IPS DF 6.9 (cell line): ENCODE results near the gene KLHL3.

Experiments
- DNase-seq: peaks from one replicate; pipeline ENCODE4 v3.0.0-alpha.2; 2013; ENCODE audit warnings: low read depth, low spot score
- H3K27ac ChIP-seq: one replicate; pipeline ENCODE4 v1.5.1; 2013; ENCODE audit warnings: low read length, control low read depth
- H3K27me3 ChIP-seq: 2 replicates; pipeline ENCODE4 v1.6.1; 2013; ENCODE audit warnings: mild to moderate bottlenecking, low read length; ENCODE audit not compliant: control insufficient read depth, insufficient read depth
- H3K36me3 ChIP-seq: 2 replicates; pipeline ENCODE4 v1.6.1; 2013; ENCODE audit warnings: low read length; ENCODE audit not compliant: control insufficient read depth, insufficient read depth
- H3K4me1 ChIP-seq: 2 replicates; pipeline ENCODE4 v1.6.1; 2013; ENCODE audit warnings: low read length; ENCODE audit not compliant: control insufficient read depth, insufficient read depth
- H3K4me3 ChIP-seq: 2 replicates; pipeline ENCODE4 v1.5.1; 2013; ENCODE audit warnings: mild to moderate bottlenecking, low read length
- H3K9me3 ChIP-seq: 2 replicates; pipeline ENCODE4 v1.6.1; 2013; ENCODE audit warnings: low read length, inconsistent platforms; ENCODE audit not compliant: control insufficient read depth, insufficient read depth
- WGBS: extraction: QIAGEN DNeasy Blood & Tissue Kit; methylation state at CpG from one replicate; pipeline ENCODE4 v1.1.7; 2013; ENCODE audit warnings: mixed read lengths, missing lambda C conversion rate; ENCODE audit not compliant: insufficient read length, insufficient coverage; 5-methylcytosine and 5-hydroxymethylcytosine counted together

KLHL3 gene

DNA sequence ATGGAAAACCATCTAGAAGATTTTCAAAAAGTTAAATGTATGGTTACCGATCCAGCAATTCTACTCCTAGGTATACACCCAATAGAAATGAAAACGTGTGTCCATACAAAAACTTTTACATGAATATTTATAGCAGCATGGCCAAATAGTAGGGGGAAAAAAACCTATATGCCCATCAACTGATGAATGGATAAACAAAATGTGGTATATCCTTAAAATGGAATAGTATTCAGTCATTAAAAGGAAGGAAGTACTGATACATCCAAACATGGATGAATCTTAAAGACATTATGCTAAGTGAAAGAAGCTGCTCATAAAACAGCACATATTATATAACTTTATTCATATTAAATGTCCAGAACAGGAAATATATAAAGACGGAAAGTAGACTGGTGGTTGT is 143.6 kb downstream of the KLHL3 start:
- Histone ChIP-seq H3K27ac (no peak overlapping the region), H3K27me3 (no peaks in the 10 kb centered on the region), H3K4me1 (no peaks in the 10 kb centered on the region), H3K36me3 (no peaks in the 10 kb centered on the region), H3K4me3 (no peak overlapping the region), H3K9me3 (no peaks in the 10 kb centered on the region)
- no peak for DNase-seq
- WGBS, result 100% methylated on average over 1 of the region's 3 CpGs

DNA sequence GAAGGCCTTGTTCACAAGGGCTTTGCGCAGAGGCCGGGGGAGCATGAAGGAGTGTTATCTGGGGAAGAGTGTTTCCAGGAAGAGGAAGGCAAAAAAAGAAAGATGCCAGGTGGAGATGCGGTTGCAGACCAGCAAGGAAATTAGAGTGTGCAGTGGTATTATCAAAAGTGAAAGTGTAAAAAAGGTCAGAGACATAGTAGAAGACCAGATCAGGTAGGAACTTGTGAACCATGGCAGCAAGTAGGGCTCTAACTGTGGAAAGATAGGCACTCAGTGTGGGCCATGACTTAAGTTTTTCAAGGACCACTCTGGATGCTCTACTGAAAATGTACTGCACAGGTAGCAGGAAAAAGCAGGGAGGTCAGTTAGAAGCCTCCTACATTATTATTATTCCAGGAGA is 146.7 kb downstream of the KLHL3 start:
- no CpG with 5 or more reads among the region's 3 CpGs for WGBS
- Histone ChIP-seq H3K27me3 (no peaks in the 10 kb centered on the region), H3K4me1 (no peaks in the 10 kb centered on the region), H3K36me3 (no peaks in the 10 kb centered on the region), H3K4me3 (no peak overlapping the region), H3K27ac (no peak overlapping the region), H3K9me3 (no peaks in the 10 kb centered on the region; the same call in 1 of the 2 replicates)
- DNase-seq, result no peak

DNA sequence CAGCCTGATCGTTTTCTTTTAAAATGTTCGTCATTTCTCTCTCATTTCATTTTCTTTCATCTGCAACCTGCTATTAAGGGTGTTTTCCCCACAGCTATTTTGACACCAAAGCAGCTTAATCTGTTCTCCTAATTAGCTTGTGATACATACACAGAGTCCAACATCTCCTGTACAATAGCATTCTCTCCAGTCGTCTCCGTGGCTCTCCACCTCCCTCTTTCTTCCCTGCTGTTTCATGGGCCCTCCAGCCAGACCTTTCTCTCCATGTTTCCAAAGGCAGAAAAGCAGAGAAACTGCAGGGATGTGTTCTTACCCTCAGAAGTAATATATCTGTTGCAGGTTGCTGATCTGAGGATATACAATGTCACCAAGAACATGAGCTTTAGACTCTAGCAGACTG is 148.0 kb downstream of the KLHL3 start:
- Histone ChIP-seq H3K27me3 (no peaks in the 10 kb centered on the region), H3K9me3 (no peaks in the 10 kb centered on the region; the same call in 1 of the 2 replicates), H3K27ac (no peak overlapping the region), H3K4me3 (no peak overlapping the region), H3K4me1 (no peaks in the 10 kb centered on the region), H3K36me3 (no peaks in the 10 kb centered on the region)
- no peak for DNase-seq
- no CpG with 5 or more reads among the region's 4 CpGs for WGBS

DNA sequence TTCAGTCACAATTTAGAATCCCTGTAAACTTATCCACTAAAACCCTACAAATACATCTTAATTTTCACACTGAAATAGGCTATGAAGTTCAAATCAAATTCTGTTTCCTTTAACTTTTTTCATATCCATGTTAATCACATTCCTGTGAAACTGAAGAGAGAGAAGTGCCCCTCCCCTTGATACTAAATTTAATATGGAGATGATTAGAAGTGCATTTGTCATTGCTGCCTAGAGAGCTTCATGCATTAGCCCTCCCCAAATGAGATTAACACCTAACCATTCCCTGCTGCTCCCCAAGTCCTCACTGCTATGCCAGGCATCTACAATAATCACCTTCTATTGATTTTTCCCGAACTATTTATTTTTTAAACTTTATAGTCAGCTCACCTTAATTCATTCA is 151.6 kb downstream of the KLHL3 start:
- no peak for DNase-seq
- Histone ChIP-seq H3K4me3 (no peak overlapping the region), H3K4me1 (no peaks in the 10 kb centered on the region), H3K9me3 (no peaks in the 10 kb centered on the region; the same call in 1 of the 2 replicates), H3K36me3 (no peaks in the 10 kb centered on the region), H3K27ac (no peak overlapping the region), H3K27me3 (no peaks in the 10 kb centered on the region)
- WGBS, result 100% methylated on average over 1 of the region's 1 CpG

DNA sequence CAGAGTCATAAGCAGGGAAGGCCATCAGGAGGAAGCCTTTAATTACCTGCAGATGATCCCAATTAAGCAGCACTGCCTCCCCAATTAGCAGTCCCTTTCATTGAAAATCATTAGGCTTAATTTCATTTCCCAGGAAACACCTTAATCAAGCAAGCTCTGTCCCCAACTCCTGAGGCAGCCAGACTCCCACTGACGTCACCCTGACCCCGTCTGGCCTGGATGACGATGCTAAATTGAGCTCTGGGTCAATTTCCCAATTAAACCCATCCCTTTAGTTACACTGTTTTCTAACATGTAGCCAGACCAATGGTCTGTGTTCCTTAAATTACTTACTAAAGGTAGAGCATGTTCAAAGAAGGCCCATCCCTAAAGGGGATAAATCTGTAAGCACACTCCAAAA is 152.8 kb downstream of the KLHL3 start:
- DNase-seq, result no peak
- Histone ChIP-seq H3K27ac (no peak overlapping the region), H3K4me3 (no peak overlapping the region), H3K4me1 (no peaks in the 10 kb centered on the region), H3K9me3 (no peaks in the 10 kb centered on the region; the same call in 1 of the 2 replicates), H3K36me3 (no peaks in the 10 kb centered on the region), H3K27me3 (no peaks in the 10 kb centered on the region)
- WGBS, result no CpG with 5 or more reads among the region's 3 CpGs

DNA sequence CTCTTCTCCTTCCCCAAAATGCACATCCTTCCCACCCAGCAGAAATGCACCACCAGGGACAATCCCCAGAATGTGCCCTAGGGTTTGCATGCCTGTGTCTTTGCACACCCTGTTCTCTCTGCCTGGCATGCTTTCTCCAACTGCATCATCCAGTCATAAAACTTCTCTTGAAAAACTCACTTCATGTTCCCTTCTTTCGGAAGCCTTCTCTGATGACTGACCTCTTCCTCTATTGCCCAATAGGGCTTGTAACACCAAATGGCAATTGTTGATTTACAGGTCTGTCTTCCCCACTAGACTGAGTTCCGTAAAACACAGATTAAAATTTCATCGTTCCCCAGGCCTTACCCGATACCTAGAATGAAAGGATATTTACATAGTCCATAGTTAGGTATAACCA is 153.7 kb downstream of the KLHL3 start:
- Histone ChIP-seq H3K27me3 (no peaks in the 10 kb centered on the region), H3K4me1 (no peaks in the 10 kb centered on the region), H3K36me3 (no peaks in the 10 kb centered on the region), H3K4me3 (no peak overlapping the region), H3K27ac (no peak overlapping the region), H3K9me3 (no peaks in the 10 kb centered on the region; the same call in 1 of the 2 replicates)
- WGBS, result no CpG with 5 or more reads among the region's 4 CpGs
- no peak for DNase-seq

DNA sequence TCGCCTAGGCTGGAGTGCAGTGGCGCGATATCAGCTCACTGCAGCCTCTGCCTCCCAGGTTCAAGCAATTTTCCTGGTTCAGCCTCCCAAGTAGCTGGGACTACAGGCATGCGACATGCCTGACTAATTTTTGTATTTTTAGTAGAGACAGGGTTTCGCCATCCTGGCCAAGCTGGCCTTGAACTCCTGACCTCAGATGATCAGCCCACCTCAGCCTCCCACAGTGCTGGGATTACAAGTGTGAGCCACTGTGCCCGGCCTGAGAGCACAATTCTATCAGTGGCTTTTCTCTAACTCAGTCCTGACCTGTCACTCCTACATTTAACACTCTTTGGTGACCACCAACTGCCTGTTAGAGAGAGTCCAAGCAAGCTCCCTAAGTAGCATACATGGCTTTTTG is 154.1 kb downstream of the KLHL3 start:
- Histone ChIP-seq H3K36me3 (no peaks in the 10 kb centered on the region), H3K9me3 (no peaks in the 10 kb centered on the region; the same call in 1 of the 2 replicates), H3K27ac (no peak overlapping the region), H3K27me3 (no peaks in the 10 kb centered on the region), H3K4me3 (no peak overlapping the region), H3K4me1 (no peaks in the 10 kb centered on the region)
- no peak for DNase-seq
- WGBS, result no CpG with 5 or more reads among the region's 6 CpGs

DNA sequence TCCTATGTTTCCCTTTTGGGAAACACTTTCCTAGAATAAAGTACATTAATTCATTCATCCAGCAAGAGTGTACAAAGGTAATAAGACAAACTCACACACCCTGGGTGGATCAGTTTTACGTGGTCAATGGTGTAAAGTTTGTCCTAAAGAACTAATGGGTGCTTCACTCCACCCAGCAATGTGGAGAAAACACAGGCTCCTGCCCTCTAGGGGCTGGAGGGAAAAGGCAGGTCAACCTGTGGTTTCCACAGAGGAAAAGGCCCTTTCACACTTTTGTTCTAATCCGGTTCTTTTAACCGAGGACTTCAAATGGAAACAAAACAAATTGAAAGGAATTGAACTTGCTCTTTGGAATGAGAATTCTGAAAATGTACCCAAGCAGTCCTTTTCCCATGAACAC is 155.9 kb downstream of the KLHL3 start:
- Histone ChIP-seq H3K9me3 (no peaks in the 10 kb centered on the region), H3K27me3 (no peaks in the 10 kb centered on the region), H3K4me3 (no peak overlapping the region), H3K27ac (no peak overlapping the region), H3K36me3 (no peaks in the 10 kb centered on the region), H3K4me1 (no peaks in the 10 kb centered on the region)
- WGBS, result no CpG with 5 or more reads among the region's 3 CpGs
- DNase-seq, result no peak

DNA sequence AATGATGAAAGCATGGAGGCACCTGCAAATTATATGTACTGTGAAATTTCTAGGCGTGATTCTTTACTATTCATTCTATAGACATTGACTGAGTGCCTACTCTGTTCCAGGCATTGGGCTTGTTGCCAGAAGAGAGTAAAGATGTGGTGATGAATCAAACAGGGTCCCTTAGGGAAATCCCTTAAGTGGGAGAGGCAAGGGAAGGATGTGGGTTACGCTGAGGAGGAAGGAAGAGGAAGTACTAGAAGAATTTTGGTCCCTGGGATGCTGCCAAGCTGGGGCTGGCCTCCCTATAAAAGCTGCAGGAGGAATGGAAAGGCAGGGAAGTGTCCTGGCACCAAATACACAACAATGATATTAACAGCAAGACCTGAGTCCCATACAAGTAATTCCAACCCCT is 160.0 kb downstream of the KLHL3 start:
- no CpG with 5 or more reads among the region's 2 CpGs for WGBS
- H3K27ac ChIP-seq, result no peak overlapping the region
- H3K9me3 ChIP-seq, result no peaks in the 10 kb centered on the region
- DNase-seq, result no peak
- H3K4me1 ChIP-seq, result no peaks in the 10 kb centered on the region
- H3K36me3 ChIP-seq, result no peaks in the 10 kb centered on the region
- no peaks in the 10 kb centered on the region for H3K27me3 ChIP-seq
- no peak overlapping the region for H3K4me3 ChIP-seq

DNA sequence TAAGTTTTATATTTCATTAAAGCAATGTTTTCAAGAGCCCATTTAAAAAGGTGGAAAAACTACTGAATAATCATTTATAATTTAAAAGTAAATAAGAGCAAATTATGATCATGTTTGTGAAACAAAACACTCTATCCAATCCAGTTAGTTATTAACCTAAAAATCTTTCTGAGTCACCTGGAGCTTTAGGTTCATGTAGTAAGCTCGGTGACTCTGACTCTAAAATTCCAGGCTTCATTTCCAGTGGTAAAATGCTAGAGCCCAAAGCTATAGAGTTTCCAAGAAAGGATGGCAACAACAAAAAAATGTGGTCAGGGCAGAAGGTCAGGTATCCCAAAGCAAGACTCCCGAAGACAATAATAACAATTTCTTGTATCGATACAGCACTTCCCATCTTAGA is 160.7 kb downstream of the KLHL3 start:
- no peaks in the 10 kb centered on the region for H3K36me3 ChIP-seq
- H3K9me3 ChIP-seq, result no peaks in the 10 kb centered on the region
- H3K27ac ChIP-seq, result no peak overlapping the region
- WGBS, result no CpG with 5 or more reads among the region's 3 CpGs
- no peaks in the 10 kb centered on the region for H3K4me1 ChIP-seq
- no peak for DNase-seq
- H3K4me3 ChIP-seq, result no peak overlapping the region
- H3K27me3 ChIP-seq, result no peaks in the 10 kb centered on the region

DNA sequence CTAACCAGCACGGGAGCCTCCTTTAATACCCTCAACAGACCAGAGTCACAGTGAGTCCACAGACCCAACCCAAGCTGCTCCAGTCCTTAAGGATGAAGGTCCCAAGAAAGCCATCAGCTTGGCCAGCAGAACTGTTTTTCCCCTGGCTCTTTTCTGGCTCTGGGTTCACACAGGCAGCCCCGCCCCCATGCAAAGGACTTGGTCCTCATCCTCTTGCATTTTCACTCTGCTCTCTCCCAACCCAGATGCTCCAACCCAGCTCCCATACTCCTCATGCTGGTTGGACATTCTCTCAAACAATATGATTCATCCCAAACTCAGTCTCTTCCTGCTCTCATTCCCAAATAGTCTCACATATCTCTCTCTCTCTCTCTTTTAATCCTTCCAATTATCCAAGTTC is 162.5 kb downstream of the KLHL3 start:
- Histone ChIP-seq H3K4me3 (no peak overlapping the region), H3K36me3 (no peaks in the 10 kb centered on the region), H3K27ac (no peak overlapping the region), H3K9me3 (no peaks in the 10 kb centered on the region), H3K4me1 (no peaks in the 10 kb centered on the region), H3K27me3 (no peaks in the 10 kb centered on the region)
- WGBS, result no CpG with 5 or more reads among the region's 2 CpGs
- DNase-seq, result no peak
